ENCODE data around the gene HAUS7. TPM values are rescaled to one million over a fixed set of nuclear protein-coding genes. Genes with fewer than 3 reads are reported as not detected.

Gene HAUS7
- total and polyA plus RNA-seq, 2 of the 8 experiments (the other 6 are each of a cell fraction or from before 2014, with no cell fraction given), result 45.4 to 54.0 TPM

GRCh38 chrX:153512501-153512893 is 42.1 kb upstream of the HAUS7 start:
- Histone ChIP-seq H2BK15ac (ENCODE audit: low read length) (0 out of 2 replicates have a peak overlapping the region, but pooled peaks have one; percentile 81), H3K9ac (replicated peaks in 1 of 4; ENCODE audit: extremely low read depth in 1 of 4, low read depth in 3 of 4, low read length in 3 of 4) (no peak overlapping the region), H3K9me3 (ENCODE audit: insufficient read depth in 2 of 2, low read depth in 1 of 2, low read length in 1 of 2) (no peaks in the 10 kb centered on the region), H3K4me1 (replicated peaks in 1 of 4; ENCODE audit: control insufficient read depth in 3 of 4, insufficient read depth in 4 of 4, low read length in 3 of 4) (peaks cover 0 to 1% (median 0%) of the 10 kb centered on the region in 4 experiments; a peak in 2 of 7 replicates), H3K79me1 (ENCODE audit: low read depth, low read length) (no peaks in the 10 kb centered on the region), H4K5ac (ENCODE audit: insufficient read length, low read depth, low read length) (no peak overlapping the region), H4K20me1 (replicated peaks in 1 of 2; ENCODE audit: control insufficient read depth in 1 of 2, insufficient read depth in 2 of 2, low read length in 2 of 2) (peaks cover 0 to 8% of the 10 kb centered on the region in 2 experiments), H3K4me3 (ENCODE audit: extremely low read depth in 1 of 4, insufficient read depth in 2 of 4, low read depth in 3 of 4, low read length in 4 of 4) (no peak overlapping the region), H2BK120ac (replicated peaks; ENCODE audit: low read depth, low read length) (no peak overlapping the region), H3K4ac (replicated peaks; ENCODE audit: insufficient read length, low read depth, low read length) (no peak overlapping the region), H3K23ac (ENCODE audit: insufficient read length) (no peak overlapping the region), H3K27ac (ENCODE audit: low read depth, low read length) (no peak overlapping the region), H4K91ac (replicated peaks; ENCODE audit: insufficient read length, low read length) (peak overlapping the region; percentile 54), H2AK5ac (ENCODE audit: low read depth, low read length) (peak overlapping the region; percentile 60; the same call in 1 of the 2 replicates), H2AFZ (ENCODE audit: low read length) (no peak overlapping the region), H3K14ac (ENCODE audit: insufficient read length) (no peak overlapping the region), H3K4me2 (ENCODE audit: insufficient read depth in 1 of 2, low read depth in 2 of 2, low read length in 2 of 2) (no peak overlapping the region), H3K27me3 (replicated peaks in 1 of 4; ENCODE audit: control insufficient read depth in 3 of 4, extremely low read depth in 1 of 4, insufficient read depth in 3 of 4, low read length in 3 of 4) (peaks cover under 1 to 11% (median 10%) of the 10 kb centered on the region in 4 experiments), H2BK20ac (ENCODE audit: low read length) (0 out of 2 replicates have a peak overlapping the region, but pooled peaks have one; percentile 48), H2BK12ac (ENCODE audit: low read depth, low read length) (peak overlapping the region; percentile 68; the same call in 1 of the 2 replicates), H3K36me3 (ENCODE audit: control insufficient read depth in 2 of 4, insufficient read depth in 4 of 4, low read length in 3 of 4) (no peaks in the 10 kb centered on the region), H4K8ac (ENCODE audit: extremely low read depth, insufficient read depth, low read length) (0 out of 2 replicates have a peak overlapping the region, but pooled peaks have one; percentile 25), H3K23me2 (ENCODE audit: low read depth, low read length) (peaks cover 7% of the 10 kb centered on the region; the same call in 1 of the 2 replicates), H3K56ac (replicated peaks; ENCODE audit: insufficient read length, low read depth, low read length) (peak overlapping the region; percentile 52), H3K18ac (ENCODE audit: extremely low read depth, low read length) (no peak overlapping the region), H2BK5ac (ENCODE audit: low read depth, low read length) (peak overlapping the region; percentile 83; the same call in 1 of the 2 replicates), H3K79me2 (ENCODE audit: control insufficient read depth in 1 of 2, insufficient read depth in 2 of 2, low read length in 2 of 2) (no peaks in the 10 kb centered on the region)
- ChIA-PET POLR2A (ENCODE audit: partially characterized antibody) (no interaction called here), CTCF (ENCODE audit: partially characterized antibody) (no interaction called here)
- FAIRE-seq, result no peak
- 93 to 100% methylated on average over 1 of the region's 3 CpGs for WGBS, 2 experiments (ENCODE audit: extremely low coverage in 1 of 2, insufficient coverage in 1 of 2, insufficient read length in 1 of 2, insufficient replicate concordance in 2 of 2, low coverage in 1 of 2, low lambda C conversion rate in 2 of 2, missing lambda C conversion rate in 1 of 2)
- TF ChIP-seq GTF2F1 (IDR thresholded peaks at IDR 0.05; ENCODE audit: borderline replicate concordance, low read depth, low read length) (no peak), SRF (IDR thresholded peaks at IDR 0.05; ENCODE audit: low read depth, low read length) (no peak), YY1 (IDR thresholded peaks at IDR 0.05; ENCODE audit: low read depth, low read length) (no peak), POLR2A (IDR thresholded peaks at IDR 0.05; ENCODE audit: control extremely low read depth in 1 of 2, low read depth in 2 of 2, low read length in 2 of 2) (no peak), SIX5 (IDR thresholded peaks at IDR 0.05; ENCODE audit: low read depth, low read length) (no peak), MAFK (IDR thresholded peaks at IDR 0.05; ENCODE audit: low read depth, low read length) (no peak), POLR2AphosphoS5 (IDR thresholded peaks at IDR 0.05; ENCODE audit: low read depth, low read length) (no peak), JUND (IDR thresholded peaks at IDR 0.05; ENCODE audit: low read length) (no peak), POU5F1 (IDR thresholded peaks at IDR 0.05; ENCODE audit: low read depth, low read length) (no peak), RBBP5 (IDR thresholded peaks at IDR 0.05; ENCODE audit: borderline replicate concordance, low read depth, low read length) (no peak), MAX (IDR thresholded peaks at IDR 0.05) (no peak)
- DNase-seq (ENCODE audit: low read depth in 1 of 2, low spot score in 2 of 2), result no peak
